Esophagus squamous epithelium (tissue), 5 donors: Measurements from ENCODE around the gene MPG. TPM values are rescaled to one million over a fixed set of nuclear protein-coding genes. Genes with fewer than 3 reads are reported as not detected.
A peak's percentile ranks its signal among the peaks of the same experiment; 100 is the strongest.

Experiments used
- DNase-seq: peaks from one replicate; lab custom pipeline; 2025; lab: John Stamatoyannopoulos, UW
- H3K27ac ChIP-seq, 4 donors: fragments of 200-600 bp; sonication (generic); one replicate each; pipeline ENCODE4 v1.5.1; 2016 to 2019; ENCODE audit warnings: mild to moderate bottlenecking in 1 of 4
- H3K27me3 ChIP-seq, 4 donors: fragments of 200-600 bp; sonication (generic); 1 replicate in 3 of 4; 2 replicates in 1 of 4; pipeline versions ENCODE4 v1.5.1 to v1.6.0; 2017 to 2021; ENCODE audit warnings: antibody characterized with exemption in 1 of 4
- H3K36me3 ChIP-seq, 3 donors: fragments of 200-600 bp; sonication (generic); one replicate each; pipeline ENCODE4 v1.5.1; 2016 to 2019
- H3K4me1 ChIP-seq, 3 donors: fragments of 200-600 bp; sonication (generic); one replicate each; pipeline ENCODE4 v1.5.1; 2017 to 2019
- H3K4me3 ChIP-seq, 4 donors: fragments of 200-600 bp; sonication (generic); 1 replicate in 3 of 4; 2 replicates in 1 of 4; pipeline ENCODE4 v1.5.1; 2016 to 2019; ENCODE audit warnings: mild to moderate bottlenecking in 2 of 4, moderate library complexity in 1 of 4
- H3K9me3 ChIP-seq, 3 donors: fragments of 200-600 bp; sonication (generic); one replicate each; pipeline ENCODE4 v1.5.1; 2016 to 2019
- CTCF ChIP-seq, 6 experiments: fragments of 450-650 bp in 4 of 6; fragments of 200-600 bp in 2 of 6; sonication (generic) in 2 of 6; IDR thresholded peaks; one replicate each; pipeline ENCODE4 v1.5.1; 2016 to 2019; ENCODE audit warnings: antibody characterized with exemption in 6 of 6, mild to moderate bottlenecking in 4 of 6, moderate library complexity in 4 of 6
- POLR2A ChIP-seq, 4 donors: fragments of 450-650 bp; IDR thresholded peaks; one replicate each; pipeline ENCODE4 v1.6.1; 2017; ENCODE audit warnings: antibody characterized with exemption in 4 of 4, mild to moderate bottlenecking in 4 of 4, moderate library complexity in 3 of 4
- WGBS, 2 donors: methylation state at CpG; one replicate each; pipeline ENCODE4 v1.1.5; 2018; 5-methylcytosine and 5-hydroxymethylcytosine counted together
- intact Hi-C: fragments of 100-400 bp; cut with DNase I; formaldehyde crosslinking; loops from one replicate; pipeline ENCODE4 v1.15.0; 2022
- total RNA-seq, 4 donors: library from RNA; depleted of rRNA; stranded (reverse); fragments of >200 nt; gene quantifications; one replicate each; pipeline ENCODE4 v1.1.0, GENCODE V29; 2016
- donor health status: DM: yes; HTN: yes; CAD: no.

MPG gene
- total RNA-seq, 4 donors from 2014 or later = 47.4 to 72.1 (median 68.3) TPM

DNA sequence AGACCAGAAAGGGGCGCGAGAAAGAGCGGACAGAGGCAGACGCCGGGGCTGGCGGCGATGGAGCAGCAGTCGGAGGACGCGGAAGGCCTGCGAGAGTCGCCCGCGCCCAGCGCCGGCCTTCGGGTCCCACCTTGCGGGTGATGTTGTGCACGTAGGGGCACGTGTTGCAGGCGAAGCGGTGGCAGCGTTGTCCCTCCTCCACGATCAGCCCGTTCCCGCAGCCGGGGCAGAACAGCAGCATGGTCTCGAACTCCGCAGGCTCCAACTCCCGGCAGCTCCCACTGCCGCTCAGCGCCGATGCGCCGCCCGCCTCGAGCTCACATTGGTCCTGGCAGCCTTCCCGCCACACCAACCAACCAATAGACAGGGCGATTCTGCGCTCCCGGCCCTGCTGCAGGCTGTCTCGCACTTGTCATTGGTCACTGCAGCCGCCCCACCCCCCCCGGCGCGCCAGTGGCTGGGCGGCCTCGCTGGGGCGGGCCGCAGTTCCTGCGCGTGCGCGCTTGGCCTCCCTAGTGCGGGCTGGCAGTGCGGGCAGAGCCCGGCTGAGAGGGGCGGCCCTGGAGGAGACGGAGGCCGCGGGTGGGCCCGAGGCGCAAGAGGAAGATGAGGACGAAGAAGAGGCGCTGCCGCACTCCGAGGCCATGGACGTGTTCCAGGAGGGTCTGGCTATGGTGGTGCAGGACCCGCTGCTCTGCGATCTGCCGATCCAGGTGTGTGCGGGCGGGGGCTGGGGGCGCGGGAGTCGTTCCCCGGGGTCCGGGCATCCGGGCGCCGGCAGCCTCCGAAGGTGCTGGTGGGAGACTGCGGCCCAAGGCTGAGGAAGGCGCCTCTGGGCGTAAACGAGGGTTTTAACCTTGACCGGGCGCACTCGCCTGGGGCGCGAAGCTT, 24.4 kb upstream of the MPG start, which contains the start of the genes POLR3K and SNRNP25:
TSS of gene POLR3K (minus strand) at position 263 of the 891 bp plus-strand sequence. CDS start at position 241, 22 bp downstream.
TSS of gene SNRNP25 (plus strand) at position 483 of the 891 bp plus-strand sequence. CDS start at position 672, 189 bp downstream.
- Histone ChIP-seq H3K4me3 (peak within 1 kb of the TSS; percentile 84 to 92 (median 91)), H3K9me3 (no peaks in the 10 kb centered on the region), H3K27me3 (no peaks in the 10 kb centered on the region), H3K27ac (peak within 1 kb of the TSS; percentile 79 to 90 (median 85)), H3K36me3 (peaks cover 5 to 60% (median 22%) of the 10 kb centered on the region in 3 donors), H3K4me1 (peaks cover 9 to 39% (median 12%) of the 10 kb centered on the region in 3 donors)
- TF ChIP-seq POLR2A (IDR thresholded peaks at IDR 0.05) = peak in 2 of 4 donors; percentile 48 to 70
- TF ChIP-seq CTCF (IDR thresholded peaks at IDR 0.05) = no peak
- WGBS, 2 donors = 0% methylated on average over 5 to 16 of the region's 91 CpGs
- intact Hi-C loops = no loop called here
- peak; percentile 95 for DNase-seq

DNA sequence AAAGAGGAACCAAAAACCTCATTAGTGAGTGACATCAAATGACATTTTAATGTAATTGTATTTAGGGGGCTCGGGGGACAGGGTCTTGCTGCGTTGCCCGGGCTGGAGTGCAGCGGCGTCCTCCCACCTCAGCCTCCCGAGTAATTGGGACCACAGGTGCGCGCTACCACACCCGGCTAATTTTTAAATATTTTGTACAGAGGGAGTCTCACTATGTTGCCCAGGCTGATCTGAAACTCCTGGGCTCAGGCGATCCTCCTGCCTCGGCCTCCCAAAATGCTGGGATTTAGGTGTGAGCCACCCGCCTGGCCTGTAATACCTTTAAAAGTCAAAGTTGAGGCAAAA, 23.8 kb upstream of the MPG start:
- Histone ChIP-seq H3K27ac (peak overlapping the region; percentile 43 to 90 (median 82)), H3K27me3 (no peaks in the 10 kb centered on the region), H3K36me3 (peaks cover 12 to 61% (median 28%) of the 10 kb centered on the region in 3 donors), H3K4me3 (peak overlapping the region; percentile 84 to 92 (median 91)), H3K9me3 (no peaks in the 10 kb centered on the region), H3K4me1 (peaks cover 9 to 39% (median 12%) of the 10 kb centered on the region in 3 donors)
- no peak for DNase-seq
- 39 to 58% methylated on average over 3 to 12 of the region's 12 CpGs for WGBS, 2 donors
- intact Hi-C loops = no loop called here
- TF ChIP-seq CTCF (IDR thresholded peaks at IDR 0.05) = no peak
- TF ChIP-seq POLR2A (IDR thresholded peaks at IDR 0.05) = no peak

GRCh38 chr16:55571-56136, 22.4 kb upstream of the MPG start:
- H3K27me3 ChIP-seq = no peaks in the 10 kb centered on the region
- no peak for TF ChIP-seq POLR2A (IDR thresholded peaks at IDR 0.05)
- no peak for TF ChIP-seq CTCF (IDR thresholded peaks at IDR 0.05)
- WGBS, 2 donors = 88 to 93% methylated on average over 7 to 10 of the region's 11 CpGs
- intact Hi-C loops = no loop called here
- DNase-seq = no peak
- no peak overlapping the region for H3K27ac ChIP-seq
- peaks cover 9 to 39% (median 12%) of the 10 kb centered on the region in 3 donors for H3K4me1 ChIP-seq
- peaks cover 22 to 63% (median 37%) of the 10 kb centered on the region in 3 donors for H3K36me3 ChIP-seq
- H3K4me3 ChIP-seq = no peak overlapping the region
- H3K9me3 ChIP-seq = no peaks in the 10 kb centered on the region

DNA sequence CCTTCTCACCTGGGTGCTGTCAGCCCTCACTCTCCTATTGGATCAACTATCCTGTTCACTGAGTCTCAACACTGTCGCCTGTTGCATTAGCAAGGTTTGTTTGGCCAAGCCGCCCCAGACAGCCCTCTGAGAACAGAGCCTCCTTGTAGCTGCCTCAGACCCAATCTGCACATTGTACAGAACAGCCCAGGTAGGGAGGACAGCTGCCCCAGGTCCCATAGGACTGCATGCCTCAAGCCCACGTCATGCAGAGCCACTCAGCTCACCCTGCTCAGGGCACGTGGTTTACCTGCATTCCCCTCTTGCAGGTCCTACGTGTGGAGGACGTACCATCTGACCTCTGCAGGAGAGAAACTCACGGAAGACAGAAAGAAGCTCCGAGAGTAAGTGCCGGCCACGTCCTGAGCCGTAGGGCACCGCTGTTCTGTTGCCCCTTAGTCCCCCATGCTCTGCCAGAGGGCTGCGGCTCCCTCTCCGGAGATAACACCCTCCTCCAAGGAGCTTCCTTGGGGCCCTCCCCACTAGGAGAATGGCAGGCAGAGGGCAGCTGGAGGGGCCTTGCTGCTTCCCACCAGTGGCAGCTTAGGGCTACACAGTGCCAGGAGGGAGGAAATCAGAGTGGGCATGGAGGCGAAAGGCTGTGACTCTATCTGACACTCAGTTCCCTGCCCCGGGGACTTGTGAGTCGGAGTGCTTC, 21.6 kb upstream of the MPG start:
- TF ChIP-seq CTCF (IDR thresholded peaks at IDR 0.05) = no peak
- no peak for TF ChIP-seq POLR2A (IDR thresholded peaks at IDR 0.05)
- 74 to 94% methylated on average over 3 to 10 of the region's 17 CpGs for WGBS, 2 donors
- Histone ChIP-seq H3K27me3 (no peaks in the 10 kb centered on the region), H3K4me1 (peaks cover 9 to 32% (median 12%) of the 10 kb centered on the region in 3 donors), H3K9me3 (no peaks in the 10 kb centered on the region), H3K4me3 (no peak overlapping the region), H3K27ac (no peak overlapping the region), H3K36me3 (peaks cover 27 to 64% (median 44%) of the 10 kb centered on the region in 3 donors)
- intact Hi-C loops = no loop called here
- no peak for DNase-seq
